Measurements from ENCODE around the gene NCS1.

DNA sequence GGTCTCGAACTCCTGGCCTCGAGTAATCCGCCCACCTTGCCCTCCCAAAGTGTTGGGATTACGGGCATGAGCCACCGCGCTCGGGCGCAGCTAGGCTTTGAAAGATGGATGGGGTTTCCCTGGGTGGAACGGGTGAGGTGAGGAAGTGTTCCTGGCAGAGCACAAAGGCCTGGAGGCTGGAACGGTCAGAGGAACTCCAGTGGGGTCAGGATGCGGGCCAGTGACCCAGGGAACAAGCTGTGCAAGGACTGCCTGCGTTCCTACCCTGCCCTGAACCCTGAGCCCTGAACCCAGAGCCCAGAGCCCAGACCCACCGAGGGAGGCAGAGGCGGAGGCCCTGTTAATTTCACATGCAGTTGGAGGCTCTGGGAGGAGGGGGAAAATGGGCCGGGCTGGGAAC lies 23.4 kb downstream of the NCS1 start:
- TF ChIP-seq, protein P1, sequence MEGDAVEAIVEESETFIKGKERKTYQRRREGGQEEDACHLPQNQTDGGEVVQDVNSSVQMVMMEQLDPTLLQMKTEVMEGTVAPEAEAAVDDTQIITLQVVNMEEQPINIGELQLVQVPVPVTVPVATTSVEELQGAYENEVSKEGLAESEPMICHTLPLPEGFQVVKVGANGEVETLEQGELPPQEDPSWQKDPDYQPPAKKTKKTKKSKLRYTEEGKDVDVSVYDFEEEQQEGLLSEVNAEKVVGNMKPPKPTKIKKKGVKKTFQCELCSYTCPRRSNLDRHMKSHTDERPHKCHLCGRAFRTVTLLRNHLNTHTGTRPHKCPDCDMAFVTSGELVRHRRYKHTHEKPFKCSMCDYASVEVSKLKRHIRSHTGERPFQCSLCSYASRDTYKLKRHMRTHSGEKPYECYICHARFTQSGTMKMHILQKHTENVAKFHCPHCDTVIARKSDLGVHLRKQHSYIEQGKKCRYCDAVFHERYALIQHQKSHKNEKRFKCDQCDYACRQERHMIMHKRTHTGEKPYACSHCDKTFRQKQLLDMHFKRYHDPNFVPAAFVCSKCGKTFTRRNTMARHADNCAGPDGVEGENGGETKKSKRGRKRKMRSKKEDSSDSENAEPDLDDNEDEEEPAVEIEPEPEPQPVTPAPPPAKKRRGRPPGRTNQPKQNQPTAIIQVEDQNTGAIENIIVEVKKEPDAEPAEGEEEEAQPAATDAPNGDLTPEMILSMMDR (IDR thresholded peaks at IDR 0.05): no peak
- TF ChIP-seq EP300 (IDR thresholded peaks at IDR 0.05) (no peak), POLR2A (IDR thresholded peaks at IDR 0.05) (no peak)
